ENCODE results near the gene TWF2. TPM values are rescaled to one million over a fixed set of nuclear protein-coding genes. Genes with fewer than 3 reads are reported as not detected.

The TWF2 gene
- polyA plus RNA-seq, 3 donors, result 23.1 to 28.6 (median 25.2) TPM

DNA sequence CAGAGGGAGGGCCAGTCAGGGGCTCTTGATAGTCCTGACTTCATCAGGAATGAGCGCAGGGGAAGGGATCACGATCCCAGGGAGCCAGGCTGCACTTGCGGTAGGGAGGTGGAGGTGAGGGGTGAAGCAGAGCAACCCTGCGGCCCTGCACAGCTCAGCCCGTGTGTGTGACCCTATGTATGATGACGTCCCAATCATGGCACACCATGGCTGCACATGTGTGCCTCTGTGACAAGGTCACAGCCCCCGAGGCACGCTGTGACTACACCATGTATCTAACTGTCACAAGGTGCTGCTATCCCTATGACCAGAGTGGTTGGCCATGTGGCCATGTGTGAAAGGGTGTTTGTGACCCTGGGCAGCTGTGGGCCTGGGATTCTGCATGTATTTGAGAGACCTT lies 54.3 kb downstream of the TWF2 start:
- no peak for DNase-seq (ENCODE audit: low read depth in 3 of 3, low spot score in 2 of 3)

DNA sequence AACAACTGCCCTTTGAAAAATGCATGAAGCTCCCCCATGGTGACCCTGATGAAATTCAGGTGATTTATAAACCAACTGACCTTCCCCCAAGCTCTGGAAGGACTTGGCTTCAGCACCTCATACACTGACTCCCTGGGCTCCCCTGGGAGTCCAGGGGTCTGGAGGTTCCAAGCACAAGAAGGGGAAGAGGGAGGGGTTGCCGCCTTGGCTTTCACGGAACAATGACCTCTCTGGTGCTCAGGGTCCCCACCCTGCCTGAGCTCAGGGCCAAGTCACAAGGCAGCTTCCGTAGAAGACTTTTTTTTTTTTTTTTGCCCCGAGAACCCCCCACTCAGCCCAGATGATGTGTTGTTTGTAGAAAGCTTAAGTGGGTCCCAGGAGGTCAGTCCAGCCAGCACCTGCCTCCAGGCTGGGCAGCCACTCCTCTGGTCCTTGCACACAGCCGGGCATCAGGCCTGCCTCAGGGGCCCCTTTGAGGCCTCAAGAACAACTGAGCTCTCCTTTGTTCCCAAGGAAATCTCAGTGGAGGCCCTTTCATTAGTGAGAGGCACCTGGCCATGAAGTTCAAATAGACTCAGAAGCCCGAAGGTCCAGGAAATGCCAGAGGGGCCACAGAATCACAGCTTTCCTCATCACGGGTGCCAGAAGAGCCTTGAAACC lies 55.0 kb downstream of the TWF2 start:
- no peak for DNase-seq (ENCODE audit: low read depth in 3 of 3, low spot score in 2 of 3)

GRCh38 chr3:52182691-52183090 lies 56.3 kb downstream of the TWF2 start:
- no peak for DNase-seq (ENCODE audit: low read depth in 3 of 3, low spot score in 2 of 3)

DNA sequence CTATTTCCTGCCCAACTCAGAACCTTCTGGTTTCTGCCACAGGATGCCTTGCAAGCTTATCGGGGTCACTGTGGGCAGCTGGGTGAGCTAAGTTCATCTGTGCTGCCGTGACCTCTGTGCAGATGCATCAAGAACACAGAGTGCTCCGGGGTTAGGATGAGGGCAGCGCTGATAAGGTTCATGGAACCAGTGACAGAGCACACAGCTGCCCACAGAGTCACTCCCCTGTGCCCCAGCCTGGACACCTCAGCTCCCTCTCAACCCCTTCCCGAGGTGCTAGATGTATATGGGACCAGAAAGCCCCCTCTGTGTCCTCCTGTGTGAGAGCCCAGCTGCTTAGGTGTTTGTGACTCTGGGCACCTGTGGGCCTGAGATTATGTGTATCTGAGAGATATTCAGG lies 56.8 kb downstream of the TWF2 start:
- DNase-seq (ENCODE audit: low read depth in 3 of 3, low spot score in 2 of 3), result no peak

DNA sequence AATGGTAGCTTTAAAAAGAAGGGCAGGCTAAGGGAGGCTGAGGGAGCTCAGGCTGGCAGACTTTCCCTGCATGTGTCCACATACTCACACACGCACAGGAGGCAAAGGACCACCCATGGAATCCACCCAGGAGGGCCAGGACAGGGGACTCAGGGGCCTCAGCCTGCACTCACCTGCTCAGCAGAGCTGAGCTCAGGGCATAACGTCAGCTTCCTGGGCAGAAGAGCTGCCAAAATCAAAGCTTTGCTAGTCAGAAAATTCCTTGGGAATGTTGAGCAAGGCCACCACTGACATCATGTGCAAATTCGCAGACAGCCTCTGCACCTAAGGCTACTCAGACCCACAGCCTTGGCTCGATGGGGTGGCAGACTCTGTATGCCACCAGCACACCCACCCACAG lies 57.4 kb downstream of the TWF2 start:
- no peak for DNase-seq (ENCODE audit: low read depth in 3 of 3, low spot score in 2 of 3)

Other genes starting within 250 kb of the TWF2 start
- gene RPL29, start 243.3 kb downstream of the TWF2 start, polyA plus RNA-seq (ENCODE audit: insufficient read length in 3 of 3), result 1,000 to 10,000 TPM; 1,608 to 1,744 (median 1,623) TPM
- 10 to 100 TPM; 15.2 to 18.1 (median 15.7) TPM for gene DUSP7, start 182.6 kb downstream of the TWF2 start, polyA plus RNA-seq (ENCODE audit: insufficient read length in 3 of 3)
- 1 to 10 TPM; 7.0 to 8.2 (median 8.1) TPM for gene POC1A, start 84.7 kb downstream of the TWF2 start, polyA plus RNA-seq (ENCODE audit: insufficient read length in 3 of 3)
- 10 to 100 TPM; 46.6 to 52.6 (median 48.8) TPM for gene ALAS1, start 41.0 kb downstream of the TWF2 start, polyA plus RNA-seq (ENCODE audit: insufficient read length in 3 of 3)
- under 1 TPM in 2 of 3 donors, not detected in 1; 0.11 to 0.18 TPM for gene TLR9, start 13.5 kb downstream of the TWF2 start, polyA plus RNA-seq (ENCODE audit: insufficient read length in 3 of 3)
- gene PPM1M, start 6.6 kb upstream of the TWF2 start, polyA plus RNA-seq (ENCODE audit: insufficient read length in 3 of 3), result 10 to 100 TPM; 18.5 to 20.1 (median 18.7) TPM
- gene WDR82, start 39.5 kb upstream of the TWF2 start, polyA plus RNA-seq (ENCODE audit: insufficient read length in 3 of 3), result 100 to 1,000 TPM; 110 to 117 (median 116) TPM
- gene GLYCTK, start 48.7 kb upstream of the TWF2 start, polyA plus RNA-seq (ENCODE audit: insufficient read length in 3 of 3), result 10 to 100 TPM; 26.7 to 29.8 (median 27.6) TPM
- gene DNAH1, start 77.2 kb upstream of the TWF2 start, polyA plus RNA-seq (ENCODE audit: insufficient read length in 3 of 3), result 1 to 10 TPM; 6.5 to 8.1 (median 6.9) TPM
- 10 to 100 TPM; 69.2 to 81.4 (median 80.1) TPM for gene BAP1, start 170.8 kb upstream of the TWF2 start, polyA plus RNA-seq (ENCODE audit: insufficient read length in 3 of 3)
- gene PHF7, start 171.5 kb upstream of the TWF2 start, polyA plus RNA-seq (ENCODE audit: insufficient read length in 3 of 3), result 1 to 10 TPM; 7.6 to 8.8 (median 8.1) TPM
- gene SEMA3G, start 205.9 kb upstream of the TWF2 start, polyA plus RNA-seq (ENCODE audit: insufficient read length in 3 of 3), result 10 to 100 TPM; 27.2 to 31.3 (median 29.1) TPM
- 1 to 10 TPM; 8.8 to 9.6 (median 9.6) TPM for gene TNNC1, start 214.9 kb upstream of the TWF2 start, polyA plus RNA-seq (ENCODE audit: insufficient read length in 3 of 3)
- 10 to 100 TPM; 80.0 to 97.7 (median 88.3) TPM for gene NISCH, start 216.4 kb upstream of the TWF2 start, polyA plus RNA-seq (ENCODE audit: insufficient read length in 3 of 3)

Data from right renal cortex interstitium (tissue), 3 donors.